Mucosa of descending colon (tissue), 3 donors: ENCODE data around the gene ALKBH8. TPM values are rescaled to one million over a fixed set of nuclear protein-coding genes. Genes with fewer than 3 reads are reported as not detected.
A peak's percentile ranks its signal among the peaks of the same experiment; 100 is the strongest.

ENCODE experiments used
- ATAC-seq: fragments of 200-7000 bp; cut with Tn5 transposase; one replicate; pipeline ENCODE4 v1.9.1; 2020; ENCODE audit warnings: mild to moderate bottlenecking, moderate library complexity
- DNase-seq, 3 donors: peaks; one replicate each; pipeline ENCODE4 v3.0.0-alpha.2; 2020
- H3K36me3 ChIP-seq: fragments of 200-600 bp; one replicate; pipeline ENCODE4 v1.8.0; 2021; ENCODE audit warnings: low read depth, mild to moderate bottlenecking
- H3K4me1 ChIP-seq: fragments of 200-600 bp; one replicate; pipeline ENCODE4 v1.8.0; 2021; ENCODE audit warnings: low read depth, mild to moderate bottlenecking
- H3K4me3 ChIP-seq: fragments of 200-600 bp; one replicate; pipeline ENCODE4 v1.8.0; 2021; ENCODE audit warnings: mild to moderate bottlenecking
- H3K9me3 ChIP-seq: fragments of 200-600 bp; one replicate; pipeline ENCODE4 v1.8.0; 2021; ENCODE audit warnings: mild to moderate bottlenecking
- intact Hi-C, 2 donors: fragments of 100-400 bp; cut with DNase I in 1 of 2; cut with micrococcal nuclease in 1 of 2; formaldehyde crosslinking; loops; one replicate each; pipeline versions ENCODE4 v1.11.0 to v1.11.1; 2022; cut with DNase I, micrococcal nuclease
- long read RNA-seq, 2 donors: library from polyadenylated mRNA; unstranded; transcript quantifications; one replicate each; pipeline ENCODE4 v2.0.0, GENCODE V29; 2019 to 2021
- total RNA-seq, 3 donors: library from RNA; stranded (reverse); fragmentation: NEBNext Ultra II Directional in 2 of 3; extraction: Animal tissue kit (Norgen Biotek cat#: 25700) in 2 of 3; gene quantifications; one replicate each; pipeline versions ENCODE4 v1.2.1 to v1.2.4, GENCODE V29; 2021 to 2023
- TF ChIP-seq, protein P1 (sequence below): fragments of 200-600 bp; IDR thresholded peaks from one replicate; pipeline ENCODE4 v1.8.0; 2022; ENCODE audit warnings: antibody characterized with exemption, mild to moderate bottlenecking
- donor health status: DM: no; HTN: no; CAD: no; lungs with moderate emphysema.
- donor health status: DM: no; HTN: no; CAD: no.
- donor health status: DM: no; HTN: yes; CAD: no.

ALKBH8 gene, protein sequence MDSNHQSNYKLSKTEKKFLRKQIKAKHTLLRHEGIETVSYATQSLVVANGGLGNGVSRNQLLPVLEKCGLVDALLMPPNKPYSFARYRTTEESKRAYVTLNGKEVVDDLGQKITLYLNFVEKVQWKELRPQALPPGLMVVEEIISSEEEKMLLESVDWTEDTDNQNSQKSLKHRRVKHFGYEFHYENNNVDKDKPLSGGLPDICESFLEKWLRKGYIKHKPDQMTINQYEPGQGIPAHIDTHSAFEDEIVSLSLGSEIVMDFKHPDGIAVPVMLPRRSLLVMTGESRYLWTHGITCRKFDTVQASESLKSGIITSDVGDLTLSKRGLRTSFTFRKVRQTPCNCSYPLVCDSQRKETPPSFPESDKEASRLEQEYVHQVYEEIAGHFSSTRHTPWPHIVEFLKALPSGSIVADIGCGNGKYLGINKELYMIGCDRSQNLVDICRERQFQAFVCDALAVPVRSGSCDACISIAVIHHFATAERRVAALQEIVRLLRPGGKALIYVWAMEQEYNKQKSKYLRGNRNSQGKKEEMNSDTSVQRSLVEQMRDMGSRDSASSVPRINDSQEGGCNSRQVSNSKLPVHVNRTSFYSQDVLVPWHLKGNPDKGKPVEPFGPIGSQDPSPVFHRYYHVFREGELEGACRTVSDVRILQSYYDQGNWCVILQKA
- total RNA-seq: 1 to 10 TPM; 5.3 to 6.1 (median 6.0) TPM
- long read RNA-seq, donor 1, full-length matches to known transcripts: 1 of 5 reads
- long read RNA-seq, donor 1, partial matches to known transcripts: 1 of 5 reads
- long read RNA-seq, donor 1, other reads (novel, unspliced or antisense): 3 of 5 reads
- long read RNA-seq, donor 2, full-length matches to known transcripts: 1 of 4 reads
- long read RNA-seq, donor 2, partial matches to known transcripts: 2 of 4 reads
- long read RNA-seq, donor 2, other reads (novel, unspliced or antisense): 1 of 4 reads

DNA sequence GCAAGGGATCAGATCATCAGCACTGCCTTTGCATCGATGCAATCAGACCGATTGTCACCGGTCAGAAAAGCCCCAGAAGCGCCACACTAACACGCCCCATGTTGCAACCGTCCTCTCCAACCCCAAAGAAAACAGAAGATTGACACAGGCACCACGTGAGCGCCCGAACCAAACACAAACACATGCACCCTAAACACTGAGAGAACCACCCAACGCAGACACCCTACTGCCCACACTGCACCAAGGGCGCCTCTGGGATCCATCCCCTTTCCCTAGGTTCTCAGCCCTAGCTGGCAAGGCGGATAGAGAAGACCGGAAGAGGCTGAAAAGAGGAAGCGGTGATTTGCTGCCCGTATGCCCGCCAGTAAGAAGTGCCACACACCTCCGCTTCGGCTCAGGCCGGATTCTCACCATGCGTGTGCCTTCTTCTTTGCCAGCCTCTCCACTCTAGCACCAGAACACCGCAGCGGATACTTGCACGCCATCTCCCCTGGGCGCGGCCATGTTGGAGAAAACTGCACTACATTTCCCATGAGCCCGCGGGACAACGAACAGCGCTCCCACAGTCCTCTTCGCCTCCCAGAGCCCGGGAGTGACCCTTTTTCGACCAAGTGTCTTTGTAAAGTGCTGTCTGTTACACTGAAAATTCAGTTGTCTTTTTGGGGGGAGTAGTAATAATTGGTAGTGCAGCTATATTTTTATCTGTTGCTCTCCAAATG is at the start of gene ALKBH8:
TSS of gene ALKBH8 (minus strand) at position 517 of the 719 bp plus-strand sequence. CDS start 4,842 bp downstream, outside the sequence.
- no peaks in the 10 kb centered on the region for H3K36me3 ChIP-seq
- peak; percentile 81 to 88 (median 82) for DNase-seq
- TF ChIP-seq, protein P1, sequence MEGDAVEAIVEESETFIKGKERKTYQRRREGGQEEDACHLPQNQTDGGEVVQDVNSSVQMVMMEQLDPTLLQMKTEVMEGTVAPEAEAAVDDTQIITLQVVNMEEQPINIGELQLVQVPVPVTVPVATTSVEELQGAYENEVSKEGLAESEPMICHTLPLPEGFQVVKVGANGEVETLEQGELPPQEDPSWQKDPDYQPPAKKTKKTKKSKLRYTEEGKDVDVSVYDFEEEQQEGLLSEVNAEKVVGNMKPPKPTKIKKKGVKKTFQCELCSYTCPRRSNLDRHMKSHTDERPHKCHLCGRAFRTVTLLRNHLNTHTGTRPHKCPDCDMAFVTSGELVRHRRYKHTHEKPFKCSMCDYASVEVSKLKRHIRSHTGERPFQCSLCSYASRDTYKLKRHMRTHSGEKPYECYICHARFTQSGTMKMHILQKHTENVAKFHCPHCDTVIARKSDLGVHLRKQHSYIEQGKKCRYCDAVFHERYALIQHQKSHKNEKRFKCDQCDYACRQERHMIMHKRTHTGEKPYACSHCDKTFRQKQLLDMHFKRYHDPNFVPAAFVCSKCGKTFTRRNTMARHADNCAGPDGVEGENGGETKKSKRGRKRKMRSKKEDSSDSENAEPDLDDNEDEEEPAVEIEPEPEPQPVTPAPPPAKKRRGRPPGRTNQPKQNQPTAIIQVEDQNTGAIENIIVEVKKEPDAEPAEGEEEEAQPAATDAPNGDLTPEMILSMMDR: no peak
- peak within 1 kb of the TSS; percentile 53 for H3K4me3 ChIP-seq
- no peaks in the 10 kb centered on the region for H3K9me3 ChIP-seq
- ATAC-seq: peak; percentile 96
- no peaks in the 10 kb centered on the region for H3K4me1 ChIP-seq
- intact Hi-C loops: no loop called here

DNA sequence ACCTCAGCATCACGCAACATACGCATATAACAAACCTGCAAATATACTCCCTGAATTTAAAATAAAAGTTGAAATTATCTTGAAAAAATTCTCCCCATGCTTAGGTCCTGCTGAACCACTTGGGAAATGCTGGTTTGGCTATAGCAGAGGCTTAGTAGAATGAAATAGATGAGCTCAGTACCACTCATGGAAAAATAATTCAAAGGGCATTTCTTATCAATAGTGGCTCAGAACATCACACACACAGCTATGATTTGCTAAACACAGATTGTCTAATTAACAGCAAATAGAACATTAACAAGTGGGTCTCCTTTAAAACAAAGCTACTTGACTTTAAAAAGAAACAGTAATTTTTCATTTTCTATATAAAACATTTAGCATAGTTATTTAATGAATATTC is 46.9 kb upstream of the ALKBH8 start:
- ATAC-seq (no peak), DNase-seq (no peak)
- intact Hi-C loops: no loop called here
- TF ChIP-seq, protein P1: no peak
- no peaks in the 10 kb centered on the region for H3K36me3 ChIP-seq
- no peaks in the 10 kb centered on the region for H3K4me1 ChIP-seq
- no peaks in the 10 kb centered on the region for H3K9me3 ChIP-seq
- no peak overlapping the region for H3K4me3 ChIP-seq

DNA sequence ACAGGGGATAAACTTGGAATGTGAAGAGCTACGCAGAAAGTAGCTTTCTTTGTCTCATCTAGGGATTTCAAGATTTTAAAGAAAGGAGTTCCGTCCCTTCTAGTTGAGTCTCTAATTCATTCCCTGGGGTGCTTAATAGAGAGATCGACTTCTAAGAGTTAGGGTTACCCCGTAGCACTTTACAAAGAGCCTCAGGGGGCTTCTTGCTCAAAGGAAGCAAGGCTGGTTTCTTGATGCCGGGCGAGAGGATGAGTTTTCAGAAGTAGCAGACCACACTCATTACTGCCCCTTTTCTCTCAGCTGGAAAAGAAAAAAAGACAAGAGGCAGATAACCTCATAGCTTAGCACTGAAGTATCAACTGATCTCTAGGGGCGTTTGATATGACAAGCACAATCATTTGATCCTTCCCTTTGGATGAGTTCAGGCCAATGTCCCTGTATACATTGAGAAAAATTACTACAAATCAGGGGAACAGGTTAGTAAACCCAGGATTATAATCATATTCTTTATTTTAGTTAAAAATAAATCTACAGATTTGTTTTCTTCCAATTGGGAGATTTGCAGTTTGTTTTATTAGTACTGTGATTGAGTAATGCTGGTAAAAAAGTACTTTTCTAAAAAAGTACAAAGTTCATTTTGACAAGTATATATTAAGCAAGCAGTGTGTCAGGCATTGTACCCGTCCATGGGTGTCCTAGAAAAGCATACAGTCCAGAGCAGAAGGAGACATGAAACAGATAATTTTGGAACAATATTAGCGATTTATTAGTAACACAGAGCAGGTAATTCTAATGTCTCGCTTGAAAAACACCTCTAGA is 44.1 kb upstream of the ALKBH8 start:
- Histone ChIP-seq H3K9me3 (no peaks in the 10 kb centered on the region), H3K36me3 (no peaks in the 10 kb centered on the region), H3K4me3 (no peak overlapping the region), H3K4me1 (no peaks in the 10 kb centered on the region)
- intact Hi-C loops: no loop called here
- no peak for ATAC-seq
- DNase-seq: no peak
- TF ChIP-seq, protein P1: no peak

DNA sequence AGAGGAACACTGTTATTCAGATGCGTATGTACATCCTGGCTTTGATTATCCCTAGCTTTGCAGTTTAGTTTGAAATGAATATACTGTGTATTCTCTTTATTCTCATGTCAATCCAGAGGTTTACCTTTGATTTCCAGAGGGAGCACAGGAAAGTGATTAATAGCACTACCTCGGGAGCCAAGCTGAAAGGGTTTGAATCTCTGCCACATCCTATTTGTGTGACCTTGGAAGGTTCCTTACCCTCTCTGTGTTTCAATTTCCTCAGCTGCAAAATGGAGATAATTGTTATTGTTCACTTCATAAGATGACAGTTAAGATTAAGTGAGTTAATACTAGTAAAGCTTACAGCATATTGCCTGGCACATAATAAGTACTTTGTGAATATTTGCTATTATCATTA is 43.3 kb upstream of the ALKBH8 start:
- H3K4me1 ChIP-seq: no peaks in the 10 kb centered on the region
- no peak for ATAC-seq

More for the DNA sequence above, 43.3 kb upstream of the ALKBH8 start:
- intact Hi-C loops: no loop called here
- DNase-seq: no peak
- H3K4me3 ChIP-seq: no peak overlapping the region
- TF ChIP-seq, protein P1: no peak
- H3K9me3 ChIP-seq: no peaks in the 10 kb centered on the region
- H3K36me3 ChIP-seq: no peaks in the 10 kb centered on the region
